ENCODE measurements around the gene PLD2. TPM values are rescaled to one million over a fixed set of nuclear protein-coding genes. Genes with fewer than 3 reads are reported as not detected.
"Not testable (repeated sequence)": the region's sequence is repeated elsewhere in the genome, so short reads cannot be mapped to it uniquely, and the experiment has no call there.

PLD2 gene
- polyA plus RNA-seq, 3 donors, result 3.5 to 122 (median 4.0) TPM

GRCh38 chr17:4863321-4863720 lies 56.4 kb downstream of the PLD2 start:
- Histone ChIP-seq H3K9me3 (replicated peaks in 1 of 2; ENCODE audit: control insufficient read depth in 1 of 2, insufficient read depth in 1 of 2, low read length in 2 of 2) (no peaks in the 10 kb centered on the region), H3K4me3 (replicated peaks in 1 of 3; ENCODE audit: low read depth in 2 of 3, low read length in 3 of 3) (no peak overlapping the region), H3K9ac (ENCODE audit: insufficient read depth, low read length, poor library complexity, severe bottlenecking) (no peak overlapping the region), H4K20me1 (ENCODE audit: insufficient read depth, low read length) (peaks cover 28% of the 10 kb centered on the region), H3K4me1 (ENCODE audit: control insufficient read depth in 1 of 2, insufficient read depth in 2 of 2, low read length in 2 of 2) (peaks cover 5 to 8% of the 10 kb centered on the region in 2 donors), H3K27me3 (ENCODE audit: control insufficient read depth in 2 of 2, insufficient read depth in 2 of 2, low read length in 2 of 2) (no peaks in the 10 kb centered on the region), H3K27ac (ENCODE audit: low read depth in 1 of 2, low read length in 2 of 2) (no peak overlapping the region), H3K4me2 (replicated peaks; ENCODE audit: extremely low read depth, low read length, poor library complexity, severe bottlenecking) (no peak overlapping the region), H2AFZ (ENCODE audit: insufficient read depth, low read depth, low read length, poor library complexity, severe bottlenecking) (no peak overlapping the region), H3K36me3 (replicated peaks in 1 of 2; ENCODE audit: control insufficient read depth in 1 of 2, insufficient read depth in 2 of 2, low read length in 2 of 2) (peaks cover 12 to 21% of the 10 kb centered on the region in 2 donors), H3K79me2 (ENCODE audit: insufficient read depth, low read length) (peaks cover 20% of the 10 kb centered on the region)
- no peak for DNase-seq
- intact Hi-C loops (cut with micrococcal nuclease), result no loop called here
- Mint-ChIP-seq H3K36me3 (peaks cover 24 to 42% of the 10 kb centered on the region in 2 donors), H3K4me3 (no peak overlapping the region), H3K27ac (peak overlapping the region in 1 of 7 donors; percentile 59), H3K4me1 (peaks cover 4% of the 10 kb centered on the region), H3K9me3 (peaks cover 0 to 2% (median 0%) of the 10 kb centered on the region in 7 donors), H3K27me3 (ENCODE audit: low read depth in 3 of 3) (peaks cover 0 to 5% (median 0%) of the 10 kb centered on the region in 3 donors)
- no CpG with 5 or more reads among the region's 1 CpG for WGBS (ENCODE audit: insufficient coverage)
- TF ChIP-seq CTCF (IDR thresholded peaks at IDR 0.05), result no peak

GRCh38 chr17:4867535-4867934 lies 60.6 kb downstream of the PLD2 start:
- intact Hi-C loops (cut with micrococcal nuclease); H3K4me2 ChIP-seq (replicated peaks; ENCODE audit: extremely low read depth, low read length, poor library complexity, severe bottlenecking); H3K79me2 ChIP-seq (ENCODE audit: insufficient read depth, low read length); H3K9me3 ChIP-seq (replicated peaks in 1 of 2; ENCODE audit: control insufficient read depth in 1 of 2, insufficient read depth in 1 of 2, low read length in 2 of 2); H3K4me3 Mint-ChIP-seq; DNase-seq; H3K36me3 ChIP-seq (replicated peaks in 1 of 2; ENCODE audit: control insufficient read depth in 1 of 2, insufficient read depth in 2 of 2, low read length in 2 of 2); H2AFZ ChIP-seq (ENCODE audit: insufficient read depth, low read depth, low read length, poor library complexity, severe bottlenecking); H3K9ac ChIP-seq (ENCODE audit: insufficient read depth, low read length, poor library complexity, severe bottlenecking); H3K27me3 ChIP-seq (ENCODE audit: control insufficient read depth in 2 of 2, insufficient read depth in 2 of 2, low read length in 2 of 2); H3K4me3 ChIP-seq (replicated peaks in 1 of 3; ENCODE audit: low read depth in 2 of 3, low read length in 3 of 3); H3K27me3 Mint-ChIP-seq (ENCODE audit: low read depth in 3 of 3); H3K27ac Mint-ChIP-seq; H3K27ac ChIP-seq (ENCODE audit: low read depth in 1 of 2, low read length in 2 of 2); H3K9me3 Mint-ChIP-seq: not testable (repeated sequence)
- Histone ChIP-seq H3K4me1 (ENCODE audit: control insufficient read depth in 1 of 2, insufficient read depth in 2 of 2, low read length in 2 of 2) (peaks cover 32 to 34% of the 10 kb centered on the region in 2 donors), H4K20me1 (ENCODE audit: insufficient read depth, low read length) (peaks cover 19% of the 10 kb centered on the region)
- 100% methylated on average over 1 of the region's 5 CpGs for WGBS (ENCODE audit: insufficient coverage)
- Mint-ChIP-seq H3K36me3 (peaks cover 9 to 31% of the 10 kb centered on the region in 2 donors), H3K4me1 (peaks cover 24% of the 10 kb centered on the region)

- peak in 1 of 3 donors; percentile 39 for DNase-seq
- peaks cover 14% of the 10 kb centered on the region for H4K20me1 ChIP-seq (ENCODE audit: insufficient read depth, low read length)
- H3K27me3 Mint-ChIP-seq (ENCODE audit: low read depth in 3 of 3); H2AFZ ChIP-seq (ENCODE audit: insufficient read depth, low read depth, low read length, poor library complexity, severe bottlenecking); H3K36me3 ChIP-seq (replicated peaks in 1 of 2; ENCODE audit: control insufficient read depth in 1 of 2, insufficient read depth in 2 of 2, low read length in 2 of 2); H3K9me3 ChIP-seq (replicated peaks in 1 of 2; ENCODE audit: control insufficient read depth in 1 of 2, insufficient read depth in 1 of 2, low read length in 2 of 2); H3K4me3 ChIP-seq (replicated peaks in 1 of 3; ENCODE audit: low read depth in 2 of 3, low read length in 3 of 3); H3K9ac ChIP-seq (ENCODE audit: insufficient read depth, low read length, poor library complexity, severe bottlenecking); H3K79me2 ChIP-seq (ENCODE audit: insufficient read depth, low read length); intact Hi-C loops (cut with micrococcal nuclease); H3K9me3 Mint-ChIP-seq; H3K27me3 ChIP-seq (ENCODE audit: control insufficient read depth in 2 of 2, insufficient read depth in 2 of 2, low read length in 2 of 2); H3K4me2 ChIP-seq (replicated peaks; ENCODE audit: extremely low read depth, low read length, poor library complexity, severe bottlenecking): not testable (repeated sequence)
- peak overlapping the region in 6 of 7 donors; percentile 26 to 72 (median 52) for H3K27ac Mint-ChIP-seq
- WGBS (ENCODE audit: insufficient coverage), result 97% methylated on average over 6 of the region's 22 CpGs
- H3K4me3 Mint-ChIP-seq, result peak overlapping the region in 1 of 2 donors; percentile 15
- H3K36me3 Mint-ChIP-seq, result peaks cover 18 to 39% of the 10 kb centered on the region in 2 donors
- H3K27ac ChIP-seq (ENCODE audit: low read depth in 1 of 2, low read length in 2 of 2), result peak overlapping the region in 1 of 2 donors; percentile 35
- H3K4me1 ChIP-seq (ENCODE audit: control insufficient read depth in 1 of 2, insufficient read depth in 2 of 2, low read length in 2 of 2), result peaks cover 36 to 40% of the 10 kb centered on the region in 2 donors
- peaks cover 30% of the 10 kb centered on the region for H3K4me1 Mint-ChIP-seq
Measured at GRCh38 chr17:4869058-4869998, 62.4 kb downstream of the PLD2 start.
